NCI-H2081 treated with DMSO at 0.1 percent for 48 hours (cell line): ENCODE results near the gene NID1.

Source experiments
- DNase-seq: peaks from one replicate; lab custom pipeline; 2025; lab: John Stamatoyannopoulos, UW

The NID1 gene

GRCh38 chr1:236067854-236068454, 3.1 kb upstream of the NID1 start:
- no peak for DNase-seq

GRCh38 chr1:236066828-236067386, 2.0 kb upstream of the NID1 start:
- DNase-seq = no peak

- no peak for DNase-seq
These were observed 1.2 kb upstream of the NID1 start for GRCh38 chr1:236066054-236066453.

GRCh38 chr1:236065509-236066005, 667 bp upstream of the NID1 start:
- no peak for DNase-seq

GRCh38 chr1:236063919-236064673, 794 bp downstream of the NID1 start:
- DNase-seq = no peak

GRCh38 chr1:236063551-236063918, 1.4 kb downstream of the NID1 start:
- DNase-seq = no peak

- no peak for DNase-seq
These were observed 4.6 kb downstream of the NID1 start for GRCh38 chr1:236060286-236060685.

GRCh38 chr1:236059011-236059410, 5.9 kb downstream of the NID1 start:
- no peak for DNase-seq

- DNase-seq = no peak
These were observed 6.6 kb downstream of the NID1 start for GRCh38 chr1:236058141-236058934.

GRCh38 chr1:236057546-236057945, 7.3 kb downstream of the NID1 start:
- no peak for DNase-seq

- no peak for DNase-seq
These were observed 12.5 kb downstream of the NID1 start for GRCh38 chr1:236052232-236052993.

GRCh38 chr1:236051242-236051791, 13.6 kb downstream of the NID1 start:
- no peak for DNase-seq

GRCh38 chr1:236045771-236046170, 19.1 kb downstream of the NID1 start:
- DNase-seq = no peak

- no peak for DNase-seq
These were observed 20.5 kb downstream of the NID1 start for GRCh38 chr1:236044341-236044740.

GRCh38 chr1:236041631-236042618, 23.0 kb downstream of the NID1 start:
- no peak for DNase-seq

GRCh38 chr1:236039740-236040685, 24.9 kb downstream of the NID1 start:
- DNase-seq = no peak

GRCh38 chr1:236038034-236038433, 26.9 kb downstream of the NID1 start:
- no peak for DNase-seq

GRCh38 chr1:236035681-236036101, 29.2 kb downstream of the NID1 start:
- no peak for DNase-seq

GRCh38 chr1:236033336-236033735, 31.6 kb downstream of the NID1 start:
- no peak for DNase-seq
